BLaER1 (cell line): ENCODE data around the gene GRIP2.

Experiments
- H3K27ac ChIP-seq: shearing (Covaris generic); formaldehyde crosslinking; 2 replicates; pipeline ENCODE4 v1.8.1; 2022
- H3K27me3 ChIP-seq: shearing (Covaris generic); formaldehyde crosslinking; 2 replicates; pipeline ENCODE4 v1.8.1; 2022
- H3K36me3 ChIP-seq: shearing (Covaris generic); formaldehyde crosslinking; 2 replicates; pipeline ENCODE4 v1.8.1; 2022
- H3K4me1 ChIP-seq: shearing (Covaris generic); formaldehyde crosslinking; 2 replicates; pipeline ENCODE4 v1.8.1; 2022
- H3K4me2 ChIP-seq: shearing (Covaris generic); formaldehyde crosslinking; 2 replicates; pipeline ENCODE4 v1.8.1; 2022
- H3K4me3 ChIP-seq: shearing (Covaris generic); formaldehyde crosslinking; 2 replicates; pipeline ENCODE4 v1.8.1; 2022
- H3K9ac ChIP-seq: shearing (Covaris generic); formaldehyde crosslinking; 2 replicates; pipeline ENCODE4 v1.8.1; 2022
- H3K9me3 ChIP-seq: shearing (Covaris generic); formaldehyde crosslinking; 2 replicates; pipeline ENCODE4 v1.8.1; 2022
- H4K20me1 ChIP-seq: shearing (Covaris generic); formaldehyde crosslinking; 2 replicates; pipeline ENCODE4 v1.8.1; 2022
- Cebpa-rat ChIP-seq: shearing (Covaris generic); IDR thresholded peaks from 2 replicates; pipeline ENCODE4 v1.8.1; 2022

The GRIP2 gene

DNA sequence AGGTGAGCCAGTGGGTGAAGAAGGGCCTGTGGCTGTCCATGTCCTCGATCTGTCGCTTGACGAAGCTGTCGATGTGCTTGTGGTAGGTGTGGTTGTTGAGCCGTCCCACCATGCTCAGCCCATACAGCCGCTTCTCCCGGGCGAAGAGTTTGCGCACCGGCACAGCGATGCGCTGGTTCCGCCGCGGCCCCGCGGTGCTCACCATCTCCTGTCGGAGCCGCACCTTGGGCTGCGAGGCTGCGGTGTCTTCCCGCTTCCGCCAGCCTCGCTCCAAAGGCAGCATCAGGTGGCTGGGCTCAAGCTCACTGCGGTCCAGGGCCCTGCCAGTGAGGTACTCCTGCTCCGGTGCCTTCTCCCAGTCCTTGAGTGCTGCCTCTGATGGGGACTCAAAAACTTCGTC lies 34.0 kb upstream of the GRIP2 start:
- no peaks in the 10 kb centered on the region for H3K36me3 ChIP-seq
- H3K4me1 ChIP-seq = peaks cover 17% of the 10 kb centered on the region; the same call in 1 of the 2 replicates
- H3K27ac ChIP-seq = no peak overlapping the region
- H3K9me3 ChIP-seq = no peaks in the 10 kb centered on the region
- H3K4me3 ChIP-seq = no peak overlapping the region
- H3K4me2 ChIP-seq = no peak overlapping the region
- TF ChIP-seq Cebpa-rat = no peak
- H4K20me1 ChIP-seq = no peaks in the 10 kb centered on the region
- H3K9ac ChIP-seq = no peak overlapping the region
- no peaks in the 10 kb centered on the region for H3K27me3 ChIP-seq

- H3K27me3 ChIP-seq = no peaks in the 10 kb centered on the region
Observed at GRCh38 chr3:14573706-14574105, 33.6 kb upstream of the GRIP2 start.

GRCh38 chr3:14570864-14571263 lies 30.7 kb upstream of the GRIP2 start:
- no peak overlapping the region for H3K4me3 ChIP-seq
- H4K20me1 ChIP-seq = no peaks in the 10 kb centered on the region; the same call in 1 of the 2 replicates
- H3K4me1 ChIP-seq = peaks cover 24% of the 10 kb centered on the region
- H3K4me2 ChIP-seq = no peak overlapping the region
- no peak for TF ChIP-seq Cebpa-rat
- H3K27me3 ChIP-seq = no peaks in the 10 kb centered on the region
- H3K9me3 ChIP-seq = no peaks in the 10 kb centered on the region
- H3K27ac ChIP-seq = no peak overlapping the region
- H3K9ac ChIP-seq = no peak overlapping the region
- no peaks in the 10 kb centered on the region for H3K36me3 ChIP-seq

More at GRCh38 chr3:14573706-14574105, 33.6 kb upstream of the GRIP2 start:
- H3K4me1 ChIP-seq = peaks cover 17% of the 10 kb centered on the region; the same call in 1 of the 2 replicates
- no peaks in the 10 kb centered on the region for H3K36me3 ChIP-seq
- H3K9me3 ChIP-seq = no peaks in the 10 kb centered on the region
- no peak overlapping the region for H3K27ac ChIP-seq
- H3K4me3 ChIP-seq = no peak overlapping the region
- no peak overlapping the region for H3K9ac ChIP-seq
- TF ChIP-seq Cebpa-rat = no peak
- no peak overlapping the region for H3K4me2 ChIP-seq
- no peaks in the 10 kb centered on the region for H4K20me1 ChIP-seq

GRCh38 chr3:14570089-14570488 lies 29.9 kb upstream of the GRIP2 start:
- H3K36me3 ChIP-seq = no peaks in the 10 kb centered on the region
- no peak for TF ChIP-seq Cebpa-rat
- no peaks in the 10 kb centered on the region for H3K27me3 ChIP-seq
- H4K20me1 ChIP-seq = no peaks in the 10 kb centered on the region; the same call in 1 of the 2 replicates
- H3K9ac ChIP-seq = no peak overlapping the region
- peaks cover 27% of the 10 kb centered on the region for H3K4me1 ChIP-seq
- no peak overlapping the region for H3K27ac ChIP-seq
- no peak overlapping the region for H3K4me3 ChIP-seq
- no peaks in the 10 kb centered on the region for H3K9me3 ChIP-seq
- peak overlapping the region; percentile 13 for H3K4me2 ChIP-seq

- Histone ChIP-seq H3K4me2 (peak overlapping the region; percentile 13), H3K27ac (no peak overlapping the region), H4K20me1 (no peaks in the 10 kb centered on the region; the same call in 1 of the 2 replicates), H3K27me3 (no peaks in the 10 kb centered on the region), H3K4me3 (no peak overlapping the region), H3K9ac (no peak overlapping the region), H3K36me3 (no peaks in the 10 kb centered on the region), H3K4me1 (peaks cover 27% of the 10 kb centered on the region), H3K9me3 (no peaks in the 10 kb centered on the region)
- TF ChIP-seq Cebpa-rat = no peak
Observed at GRCh38 chr3:14569474-14570000, 29.4 kb upstream of the GRIP2 start.

DNA sequence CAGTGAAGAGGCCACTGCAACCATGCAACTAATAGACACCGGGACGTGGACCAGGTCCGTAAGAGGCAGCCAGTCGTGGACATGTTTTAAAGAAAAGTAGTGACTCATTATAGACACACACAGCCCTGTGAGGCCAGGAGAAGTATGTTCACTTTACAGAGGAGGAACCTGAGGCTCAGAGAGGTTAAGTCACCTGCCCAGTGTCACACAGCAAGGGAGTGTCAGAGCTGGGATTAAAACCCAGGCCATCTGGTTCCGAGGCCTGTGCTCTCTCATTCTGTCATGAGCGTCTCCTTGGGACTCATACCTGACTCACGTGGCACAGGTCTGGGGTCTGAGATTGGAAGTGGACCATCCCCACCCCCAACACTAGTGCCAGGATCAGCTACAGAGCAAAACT lies 28.1 kb upstream of the GRIP2 start:
- Histone ChIP-seq H3K27me3 (no peaks in the 10 kb centered on the region), H3K4me1 (peaks cover 34% of the 10 kb centered on the region), H3K4me3 (no peak overlapping the region), H3K9me3 (no peaks in the 10 kb centered on the region), H3K36me3 (no peaks in the 10 kb centered on the region), H3K4me2 (no peak overlapping the region), H4K20me1 (peaks cover 4% of the 10 kb centered on the region; the same call in 1 of the 2 replicates), H3K27ac (no peak overlapping the region), H3K9ac (no peak overlapping the region)
- no peak for TF ChIP-seq Cebpa-rat

DNA sequence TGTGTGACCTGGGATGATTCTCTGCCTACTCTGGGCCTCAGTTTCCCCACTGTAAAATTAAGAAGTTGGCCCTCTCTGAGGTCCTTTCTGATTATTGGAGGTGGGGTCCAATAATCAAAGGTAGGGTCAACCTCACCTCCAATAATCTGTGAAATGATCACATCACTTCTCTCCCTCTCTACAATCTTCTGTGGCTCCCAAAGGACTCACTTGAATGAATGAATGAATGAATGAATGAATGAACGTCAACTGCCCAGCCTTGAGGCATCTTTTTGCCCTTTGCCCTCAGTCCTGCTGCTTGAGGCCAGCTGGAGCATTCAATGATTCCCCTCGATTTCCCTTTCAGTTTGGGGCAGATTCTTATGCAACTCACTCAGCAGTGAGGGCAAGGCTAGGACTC lies 26.7 kb upstream of the GRIP2 start:
- no peaks in the 10 kb centered on the region for H3K27me3 ChIP-seq
- H4K20me1 ChIP-seq = peaks cover 4% of the 10 kb centered on the region; the same call in 1 of the 2 replicates
- H3K9me3 ChIP-seq = no peaks in the 10 kb centered on the region
- H3K4me3 ChIP-seq = no peak overlapping the region
- H3K9ac ChIP-seq = no peak overlapping the region
- no peaks in the 10 kb centered on the region for H3K36me3 ChIP-seq
- no peak overlapping the region for H3K27ac ChIP-seq
- no peak for TF ChIP-seq Cebpa-rat
- no peak overlapping the region for H3K4me2 ChIP-seq
- peaks cover 34% of the 10 kb centered on the region for H3K4me1 ChIP-seq

GRCh38 chr3:14565868-14566588 lies 25.9 kb upstream of the GRIP2 start:
- no peaks in the 10 kb centered on the region for H3K9me3 ChIP-seq
- no peak overlapping the region for H3K4me2 ChIP-seq
- no peaks in the 10 kb centered on the region for H3K27me3 ChIP-seq
- H3K9ac ChIP-seq = no peak overlapping the region
- no peak for TF ChIP-seq Cebpa-rat
- no peak overlapping the region for H3K4me3 ChIP-seq
- H3K4me1 ChIP-seq = peaks cover 33% of the 10 kb centered on the region
- H3K36me3 ChIP-seq = no peaks in the 10 kb centered on the region
- peaks cover 4% of the 10 kb centered on the region; the same call in 1 of the 2 replicates for H4K20me1 ChIP-seq
- no peak overlapping the region for H3K27ac ChIP-seq

- Histone ChIP-seq H3K9me3 (no peaks in the 10 kb centered on the region), H3K36me3 (no peaks in the 10 kb centered on the region), H3K4me1 (peaks cover 20% of the 10 kb centered on the region), H3K9ac (no peak overlapping the region), H4K20me1 (peaks cover 4% of the 10 kb centered on the region; the same call in 1 of the 2 replicates), H3K27ac (no peak overlapping the region), H3K4me2 (no peak overlapping the region), H3K27me3 (no peaks in the 10 kb centered on the region), H3K4me3 (no peak overlapping the region)
- no peak for TF ChIP-seq Cebpa-rat
Observed at GRCh38 chr3:14564741-14565140, 24.6 kb upstream of the GRIP2 start.

GRCh38 chr3:14563946-14564539 lies 23.9 kb upstream of the GRIP2 start:
- no peak overlapping the region for H3K27ac ChIP-seq
- peaks cover 17% of the 10 kb centered on the region for H3K4me1 ChIP-seq
- no peaks in the 10 kb centered on the region for H3K9me3 ChIP-seq
- H3K4me3 ChIP-seq = no peak overlapping the region
- H3K36me3 ChIP-seq = no peaks in the 10 kb centered on the region
- H3K27me3 ChIP-seq = no peaks in the 10 kb centered on the region
- peak overlapping the region; percentile 14; the same call in 1 of the 2 replicates for H3K4me2 ChIP-seq
- no peak overlapping the region for H3K9ac ChIP-seq
- TF ChIP-seq Cebpa-rat = no peak
- peaks cover 4% of the 10 kb centered on the region; the same call in 1 of the 2 replicates for H4K20me1 ChIP-seq
